Prostate gland (tissue), 2 donors: Measurements from ENCODE around the gene COL24A1.

Source experiments
- POLR2A ChIP-seq: fragments of 450-650 bp; IDR thresholded peaks from one replicate; pipeline ENCODE4 v1.6.1; 2016; ENCODE audit warnings: antibody characterized with exemption, mild to moderate bottlenecking
- POLR2AphosphoS5 ChIP-seq: sonication (generic); formaldehyde crosslinking; IDR thresholded peaks from one replicate; pipeline ENCODE4 v1.6.1; 2017; ENCODE audit warnings: antibody characterized with exemption
- TF ChIP-seq, protein P1 (sequence below), 4 experiments: fragments of 200-600 bp in 2 of 4; fragments of 450-650 bp in 2 of 4; sonication (generic) in 2 of 4; IDR thresholded peaks; 1 replicate in 3 of 4; 2 replicates in 1 of 4; pipeline ENCODE4 v1.5.1; 2016 to 2019; ENCODE audit warnings: antibody characterized with exemption in 4 of 4, mild to moderate bottlenecking in 2 of 4, moderate library complexity in 2 of 4

DNA sequence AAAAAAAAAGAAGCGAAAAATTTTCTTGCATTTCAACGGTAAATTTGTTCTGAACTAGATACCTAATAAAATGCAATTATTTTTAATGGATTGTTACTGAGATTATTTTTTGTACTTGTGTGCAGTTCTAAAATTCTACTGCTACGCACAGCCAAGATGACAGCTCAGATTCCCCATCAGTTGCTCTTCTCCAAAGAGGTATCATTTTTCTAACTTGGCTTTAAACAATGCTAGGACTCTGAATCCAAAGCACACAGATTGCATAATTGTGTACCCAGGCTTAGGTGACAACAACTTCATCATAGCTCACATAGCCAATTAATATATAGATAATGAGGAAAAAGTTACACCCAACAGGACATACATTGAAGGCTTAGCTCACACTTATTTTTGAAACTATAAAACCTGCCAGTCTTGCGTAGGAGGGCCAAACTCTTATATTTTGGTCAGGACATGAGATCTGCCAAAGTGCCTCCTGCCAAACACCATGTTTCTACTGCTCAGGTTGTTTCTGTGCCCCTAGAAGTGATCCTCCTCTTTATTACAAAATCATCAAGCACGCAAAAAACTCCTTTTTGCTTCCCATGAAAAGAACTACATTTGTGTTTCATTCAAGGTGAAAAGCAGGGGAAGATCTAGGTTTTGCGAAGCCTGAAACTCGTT is 437.8 kb downstream of the COL24A1 start:
- TF ChIP-seq POLR2AphosphoS5 (no peak), POLR2A (no peak)
- TF ChIP-seq, protein P1, sequence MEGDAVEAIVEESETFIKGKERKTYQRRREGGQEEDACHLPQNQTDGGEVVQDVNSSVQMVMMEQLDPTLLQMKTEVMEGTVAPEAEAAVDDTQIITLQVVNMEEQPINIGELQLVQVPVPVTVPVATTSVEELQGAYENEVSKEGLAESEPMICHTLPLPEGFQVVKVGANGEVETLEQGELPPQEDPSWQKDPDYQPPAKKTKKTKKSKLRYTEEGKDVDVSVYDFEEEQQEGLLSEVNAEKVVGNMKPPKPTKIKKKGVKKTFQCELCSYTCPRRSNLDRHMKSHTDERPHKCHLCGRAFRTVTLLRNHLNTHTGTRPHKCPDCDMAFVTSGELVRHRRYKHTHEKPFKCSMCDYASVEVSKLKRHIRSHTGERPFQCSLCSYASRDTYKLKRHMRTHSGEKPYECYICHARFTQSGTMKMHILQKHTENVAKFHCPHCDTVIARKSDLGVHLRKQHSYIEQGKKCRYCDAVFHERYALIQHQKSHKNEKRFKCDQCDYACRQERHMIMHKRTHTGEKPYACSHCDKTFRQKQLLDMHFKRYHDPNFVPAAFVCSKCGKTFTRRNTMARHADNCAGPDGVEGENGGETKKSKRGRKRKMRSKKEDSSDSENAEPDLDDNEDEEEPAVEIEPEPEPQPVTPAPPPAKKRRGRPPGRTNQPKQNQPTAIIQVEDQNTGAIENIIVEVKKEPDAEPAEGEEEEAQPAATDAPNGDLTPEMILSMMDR (IDR thresholded peaks at IDR 0.05), result no peak
